Ovary (tissue), 3 donors: ENCODE results near the gene SLC18A3.

ENCODE experiments used
- CTCF ChIP-seq, 3 donors: fragments of 450-650 bp in 2 of 3; fragments of 200-600 bp in 1 of 3; IDR thresholded peaks; one replicate each; pipeline versions ENCODE4 v1.5.1 to v1.8.0; 2016 to 2022; ENCODE audit warnings: antibody characterized with exemption in 3 of 3, mild to moderate bottlenecking in 1 of 3
- EP300 ChIP-seq: sonication (generic); formaldehyde crosslinking; IDR thresholded peaks from one replicate; pipeline ENCODE4 v1.6.1; 2017; ENCODE audit warnings: antibody characterized with exemption
- POLR2A ChIP-seq: fragments of 450-650 bp; IDR thresholded peaks from one replicate; pipeline ENCODE4 v1.6.1; 2017; ENCODE audit warnings: antibody characterized with exemption, mild to moderate bottlenecking, moderate library complexity
- donor health status: DM: no; HTN: no; CAD: no.

GRCh38 chr10:49631975-49632374 is 21.9 kb downstream of the SLC18A3 start:
- TF ChIP-seq POLR2A (no peak), CTCF (IDR thresholded peaks at IDR 0.05) (no peak), EP300 (no peak)
